Rectal smooth muscle tissue (tissue), 1 donor: ENCODE data around the gene FRS3.

Experiments used
- H3K27ac ChIP-seq: one replicate; pipeline ENCODE4 v1.7.0; 2013; ENCODE audit warnings: low read depth, low read length, inconsistent platforms
- H3K27me3 ChIP-seq: one replicate; pipeline ENCODE4 v1.7.0; 2013; ENCODE audit warnings: low read length; ENCODE audit not compliant: control insufficient read depth, insufficient read depth
- H3K36me3 ChIP-seq: one replicate; pipeline ENCODE4 v1.7.0; 2013; ENCODE audit warnings: low read length; ENCODE audit not compliant: control insufficient read depth, insufficient read depth
- H3K4me1 ChIP-seq: one replicate; pipeline ENCODE4 v1.7.0; 2013; ENCODE audit warnings: low read length; ENCODE audit not compliant: control insufficient read depth, insufficient read depth
- H3K4me3 ChIP-seq: one replicate; pipeline ENCODE4 v1.7.0; 2013; ENCODE audit warnings: low read length
- H3K9ac ChIP-seq: one replicate; pipeline ENCODE4 v1.7.0; 2013; ENCODE audit warnings: low read length

Gene FRS3

DNA sequence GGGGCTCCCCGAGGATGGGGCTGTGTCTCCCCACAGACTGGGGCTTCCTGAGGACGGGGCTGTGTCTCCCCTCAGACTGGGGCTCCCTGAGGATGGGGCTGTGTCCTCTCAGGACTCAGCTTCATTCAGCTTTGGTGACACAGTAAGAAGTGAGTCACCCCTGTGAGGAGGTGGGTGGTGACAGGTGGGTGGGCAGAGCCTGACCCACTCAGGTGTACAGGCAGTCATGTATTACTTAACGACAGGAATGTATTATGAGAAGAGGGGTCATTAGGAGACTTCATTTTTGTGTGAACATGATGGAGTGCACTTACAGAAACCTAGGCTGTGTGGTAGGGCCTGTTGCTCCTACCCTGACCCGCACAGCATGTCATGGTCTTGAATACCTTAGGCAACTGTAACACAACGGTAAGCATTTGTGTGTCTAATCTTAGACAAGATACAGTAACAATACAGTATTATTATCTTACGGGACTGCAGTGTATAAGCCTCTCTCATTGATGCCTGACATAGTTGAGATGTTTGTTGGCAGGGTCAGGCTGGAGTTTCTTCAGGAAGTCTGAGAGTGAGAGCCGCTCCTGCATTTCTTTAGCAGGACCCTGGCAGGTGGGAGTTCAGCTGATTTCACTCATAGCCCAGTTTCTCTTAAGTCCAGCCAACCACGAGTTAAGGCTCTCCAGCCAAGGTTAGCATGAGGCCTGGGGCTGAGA, 21.6 kb downstream of the FRS3 start:
- Histone ChIP-seq H3K36me3 (no peaks in the 10 kb centered on the region), H3K27ac (no peak overlapping the region), H3K27me3 (no peaks in the 10 kb centered on the region), H3K9ac (no peak overlapping the region), H3K4me1 (no peaks in the 10 kb centered on the region), H3K4me3 (no peak overlapping the region)

DNA sequence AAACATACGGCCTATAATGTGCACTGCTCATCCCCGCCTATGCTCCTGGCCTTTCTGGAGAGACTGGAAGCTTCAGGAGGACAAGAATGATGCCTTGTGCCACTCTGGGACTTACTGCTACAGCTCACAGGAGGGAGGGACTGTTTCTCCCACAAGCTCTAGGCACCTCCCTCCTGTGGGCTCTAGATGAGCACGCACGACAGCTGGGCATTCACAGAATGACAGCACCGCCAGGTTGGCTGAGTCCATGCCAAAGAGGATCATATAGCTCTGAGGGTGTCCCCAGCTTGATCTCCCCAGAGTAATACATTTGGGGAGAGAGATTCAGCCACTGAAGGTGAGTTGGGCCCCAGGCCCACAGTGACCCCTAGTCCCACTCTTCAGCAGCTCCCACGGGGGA, 22.4 kb downstream of the FRS3 start:
- Histone ChIP-seq H3K4me1 (no peaks in the 10 kb centered on the region), H3K27ac (no peak overlapping the region)

DNA sequence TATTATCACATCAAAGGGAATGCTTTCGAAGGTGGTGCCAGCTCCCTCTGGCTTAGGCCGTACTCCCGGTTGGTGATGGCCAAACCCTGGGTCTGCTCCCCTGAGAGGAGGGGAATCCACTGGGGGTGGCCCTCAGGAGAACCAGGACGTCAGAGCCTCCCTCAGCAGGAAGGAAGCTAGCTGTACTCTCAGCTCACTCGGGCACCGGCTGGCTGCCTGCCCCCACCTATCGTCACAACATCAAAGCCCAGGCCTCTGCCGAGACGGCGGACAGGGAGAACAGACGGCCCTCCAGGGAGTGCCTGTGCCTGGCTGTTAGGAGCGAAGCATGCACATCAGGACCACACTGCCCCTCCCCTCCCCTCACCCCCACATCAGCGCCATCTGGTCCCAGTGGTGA, 23.3 kb downstream of the FRS3 start:
- Histone ChIP-seq H3K27ac (no peak overlapping the region), H3K4me1 (no peaks in the 10 kb centered on the region), H3K4me3 (no peak overlapping the region), H3K9ac (no peak overlapping the region), H3K27me3 (no peaks in the 10 kb centered on the region), H3K36me3 (no peaks in the 10 kb centered on the region)

More for the DNA sequence above, 22.4 kb downstream of the FRS3 start:
- Histone ChIP-seq H3K27me3 (no peaks in the 10 kb centered on the region), H3K4me3 (no peak overlapping the region), H3K36me3 (no peaks in the 10 kb centered on the region), H3K9ac (no peak overlapping the region)

DNA sequence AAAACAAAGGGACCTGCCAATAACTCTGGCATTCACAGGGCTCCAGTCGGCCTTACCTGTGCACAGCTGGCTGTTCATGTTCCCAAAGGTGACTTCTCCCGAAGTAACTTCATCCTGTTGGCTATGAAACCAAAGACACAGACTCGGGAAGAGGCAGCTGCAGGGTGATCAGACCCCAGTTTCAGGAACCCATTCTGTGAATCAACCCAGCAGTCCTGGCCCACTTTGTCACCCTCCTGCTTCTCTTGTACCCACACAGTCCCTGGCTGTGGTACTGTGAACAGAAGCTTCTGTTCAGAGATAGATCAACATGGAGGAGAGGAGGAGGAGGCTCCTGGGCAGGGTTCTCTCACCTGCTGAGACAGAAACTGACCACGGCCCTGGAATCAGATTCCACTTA, 23.8 kb downstream of the FRS3 start:
- H3K27me3 ChIP-seq = no peaks in the 10 kb centered on the region
- H3K4me3 ChIP-seq = no peak overlapping the region
- no peaks in the 10 kb centered on the region for H3K36me3 ChIP-seq
- no peak overlapping the region for H3K9ac ChIP-seq
- no peaks in the 10 kb centered on the region for H3K4me1 ChIP-seq
- H3K27ac ChIP-seq = no peak overlapping the region

DNA sequence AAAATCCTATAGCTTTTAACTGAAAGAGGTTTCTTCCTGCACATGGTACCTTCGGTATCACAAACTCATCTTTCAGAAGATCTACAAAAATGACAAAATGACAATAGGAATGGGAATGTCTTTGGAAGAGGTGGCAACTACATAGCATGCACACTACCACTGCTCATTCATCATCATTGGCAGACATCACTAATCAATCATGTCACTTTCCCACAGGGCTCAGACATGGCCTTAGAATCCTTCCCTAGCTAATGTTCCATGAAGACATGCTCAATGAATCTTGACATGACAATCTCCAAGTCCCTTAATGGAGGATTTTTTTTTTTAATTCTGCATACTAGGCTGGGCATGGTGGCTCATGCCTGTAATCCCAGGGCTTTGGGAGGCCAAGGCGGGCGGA, 29.3 kb downstream of the FRS3 start:
- Histone ChIP-seq H3K9ac (no peak overlapping the region), H3K4me1 (no peaks in the 10 kb centered on the region), H3K4me3 (no peak overlapping the region), H3K27me3 (no peaks in the 10 kb centered on the region), H3K27ac (no peak overlapping the region), H3K36me3 (no peaks in the 10 kb centered on the region)

DNA sequence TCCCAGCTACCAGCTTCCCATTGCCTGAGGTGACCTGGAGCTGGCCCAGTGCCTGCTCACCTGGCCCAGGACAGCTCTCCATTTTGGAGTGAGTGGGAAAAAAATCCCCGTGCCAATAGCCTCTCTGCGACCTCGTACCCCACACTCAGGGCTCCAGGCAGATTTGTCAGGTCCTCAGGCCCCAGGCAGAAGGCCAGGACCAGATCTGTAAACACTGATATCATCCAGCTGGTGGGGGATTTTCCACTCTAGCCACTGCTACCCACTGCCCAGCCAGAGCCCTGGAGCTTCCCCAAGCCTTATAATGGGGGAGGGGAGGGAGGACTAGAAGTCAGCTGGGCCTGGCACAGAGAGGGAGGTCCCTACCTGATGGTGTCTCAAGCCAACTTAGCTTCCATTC, 31.2 kb downstream of the FRS3 start:
- Histone ChIP-seq H3K27ac (no peak overlapping the region), H3K4me3 (no peak overlapping the region), H3K9ac (no peak overlapping the region), H3K4me1 (no peaks in the 10 kb centered on the region), H3K36me3 (no peaks in the 10 kb centered on the region), H3K27me3 (no peaks in the 10 kb centered on the region)

DNA sequence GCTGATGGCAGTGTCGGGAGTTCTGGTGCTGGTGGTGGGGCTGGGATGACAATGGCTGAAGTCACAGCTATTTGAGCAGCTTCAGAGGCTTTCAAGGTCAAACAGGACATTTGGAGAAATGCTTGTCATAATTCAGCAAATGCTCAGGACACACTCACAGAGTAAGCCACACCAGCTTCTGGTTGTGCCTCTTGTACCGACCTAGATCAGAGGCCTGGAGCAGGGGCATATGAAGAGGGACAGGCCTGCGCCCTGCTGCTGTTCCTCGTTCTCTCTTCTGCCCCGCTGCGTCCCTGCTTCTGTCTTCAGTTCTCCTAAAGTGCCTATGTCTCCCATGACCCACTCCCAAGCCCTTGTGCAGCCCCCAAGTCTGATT, 31.6 kb downstream of the FRS3 start:
- no peak overlapping the region for H3K9ac ChIP-seq
- no peak overlapping the region for H3K27ac ChIP-seq
- no peaks in the 10 kb centered on the region for H3K27me3 ChIP-seq
- no peak overlapping the region for H3K4me3 ChIP-seq
- no peaks in the 10 kb centered on the region for H3K36me3 ChIP-seq
- no peaks in the 10 kb centered on the region for H3K4me1 ChIP-seq

DNA sequence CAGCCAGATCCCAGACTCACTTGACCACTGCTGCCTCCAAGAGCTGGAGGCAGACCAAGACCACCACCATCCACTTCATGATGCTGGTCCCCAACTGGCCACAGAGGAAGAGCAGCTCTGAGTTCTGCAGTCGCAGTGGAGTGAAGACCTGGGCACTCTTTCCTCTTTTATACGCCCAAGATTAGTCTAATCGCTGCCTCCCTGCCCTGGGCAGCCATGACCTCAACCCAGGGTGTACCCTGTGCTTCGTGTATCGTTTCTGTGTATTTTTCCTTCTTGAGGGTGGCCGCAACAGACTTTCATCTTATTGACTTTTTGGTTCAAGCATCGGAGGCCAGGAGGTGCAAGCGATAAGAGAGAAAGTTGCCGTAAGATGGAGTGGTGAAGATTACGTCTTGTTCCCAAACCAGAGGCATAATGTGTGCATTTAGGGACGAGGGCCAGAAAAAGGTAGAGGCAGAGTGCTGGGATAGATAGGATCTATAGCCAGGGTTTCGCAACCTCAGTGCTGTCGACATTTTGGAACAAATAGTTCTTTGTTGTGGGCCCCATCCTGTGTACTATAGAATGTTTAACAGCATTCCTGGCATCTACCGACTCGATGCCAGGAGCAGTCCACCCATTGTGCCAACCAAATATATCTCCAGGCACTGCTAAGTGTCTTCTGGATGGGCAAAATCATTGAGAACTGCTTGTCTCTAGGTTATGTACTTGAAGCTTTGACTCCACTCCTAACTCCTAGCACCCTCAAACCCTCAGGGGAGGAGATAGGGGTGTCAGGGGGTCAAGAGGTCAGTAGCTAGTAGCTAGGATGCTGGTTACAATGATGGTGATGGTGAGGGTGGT, 32.2 kb downstream of the FRS3 start, which contains the start of gene PGC:
TSS of gene PGC (minus strand) at position 142 of the 846 bp plus-strand sequence. CDS start at position 79, 63 bp downstream.
- H3K4me1 ChIP-seq = no peaks in the 10 kb centered on the region
- no peak within 1 kb of the TSS for H3K4me3 ChIP-seq
- no peaks in the 10 kb centered on the region for H3K27me3 ChIP-seq
- no peaks in the 10 kb centered on the region for H3K36me3 ChIP-seq
- H3K9ac ChIP-seq = no peak within 1 kb of the TSS
- no peak within 1 kb of the TSS for H3K27ac ChIP-seq

DNA sequence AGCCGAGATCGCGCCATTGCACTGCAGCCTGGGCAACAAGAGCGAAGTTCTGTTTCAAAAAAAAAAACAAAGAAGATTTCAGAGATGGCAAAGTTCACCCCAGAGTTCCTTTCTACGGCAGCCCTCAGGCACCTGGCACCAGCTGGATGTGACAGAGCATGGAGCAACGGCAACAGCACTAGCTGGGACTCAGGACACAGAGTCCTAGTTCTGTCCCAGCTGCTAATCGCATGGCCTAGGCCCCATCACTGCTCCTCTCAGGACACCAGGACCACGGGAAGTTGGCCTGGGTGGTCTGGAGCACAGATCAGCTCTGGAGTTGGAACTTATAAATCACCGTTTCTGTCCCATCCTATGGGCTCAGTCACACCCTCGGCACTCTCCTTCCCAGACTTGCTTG, 33.6 kb downstream of the FRS3 start:
- Histone ChIP-seq H3K36me3 (no peaks in the 10 kb centered on the region), H3K4me3 (no peak overlapping the region), H3K27me3 (no peaks in the 10 kb centered on the region), H3K27ac (no peak overlapping the region), H3K4me1 (no peaks in the 10 kb centered on the region), H3K9ac (no peak overlapping the region)

DNA sequence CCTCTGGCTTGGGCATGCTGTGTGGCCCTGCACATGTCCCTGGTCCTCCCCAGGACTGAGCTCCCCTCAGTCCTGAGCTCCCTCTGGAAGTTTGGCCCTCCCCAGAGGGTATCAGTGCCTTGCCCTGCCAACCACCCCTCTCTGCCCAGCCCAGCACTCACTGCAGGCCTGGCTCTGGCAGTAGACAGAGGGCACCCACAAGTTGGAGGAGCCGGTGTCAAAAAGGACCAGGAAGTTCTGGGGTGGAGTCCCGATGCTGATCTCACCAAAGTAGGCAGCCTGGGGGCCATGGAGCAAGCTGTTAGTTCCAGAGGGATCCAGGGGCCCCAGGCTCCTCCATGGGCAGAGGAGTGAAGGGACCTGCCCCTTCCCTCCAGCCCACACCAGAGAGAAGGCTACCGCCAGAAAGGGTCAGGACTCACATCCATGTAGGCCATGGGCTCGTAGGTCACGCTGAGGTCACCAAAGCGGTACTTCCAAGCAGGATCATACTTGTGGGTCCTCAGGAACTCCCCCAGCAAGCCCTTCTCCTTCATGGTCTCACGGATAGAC, 35.4 kb downstream of the FRS3 start:
- Histone ChIP-seq H3K4me1 (no peaks in the 10 kb centered on the region), H3K27ac (no peak overlapping the region), H3K4me3 (no peak overlapping the region), H3K36me3 (no peaks in the 10 kb centered on the region), H3K27me3 (no peaks in the 10 kb centered on the region), H3K9ac (no peak overlapping the region)

DNA sequence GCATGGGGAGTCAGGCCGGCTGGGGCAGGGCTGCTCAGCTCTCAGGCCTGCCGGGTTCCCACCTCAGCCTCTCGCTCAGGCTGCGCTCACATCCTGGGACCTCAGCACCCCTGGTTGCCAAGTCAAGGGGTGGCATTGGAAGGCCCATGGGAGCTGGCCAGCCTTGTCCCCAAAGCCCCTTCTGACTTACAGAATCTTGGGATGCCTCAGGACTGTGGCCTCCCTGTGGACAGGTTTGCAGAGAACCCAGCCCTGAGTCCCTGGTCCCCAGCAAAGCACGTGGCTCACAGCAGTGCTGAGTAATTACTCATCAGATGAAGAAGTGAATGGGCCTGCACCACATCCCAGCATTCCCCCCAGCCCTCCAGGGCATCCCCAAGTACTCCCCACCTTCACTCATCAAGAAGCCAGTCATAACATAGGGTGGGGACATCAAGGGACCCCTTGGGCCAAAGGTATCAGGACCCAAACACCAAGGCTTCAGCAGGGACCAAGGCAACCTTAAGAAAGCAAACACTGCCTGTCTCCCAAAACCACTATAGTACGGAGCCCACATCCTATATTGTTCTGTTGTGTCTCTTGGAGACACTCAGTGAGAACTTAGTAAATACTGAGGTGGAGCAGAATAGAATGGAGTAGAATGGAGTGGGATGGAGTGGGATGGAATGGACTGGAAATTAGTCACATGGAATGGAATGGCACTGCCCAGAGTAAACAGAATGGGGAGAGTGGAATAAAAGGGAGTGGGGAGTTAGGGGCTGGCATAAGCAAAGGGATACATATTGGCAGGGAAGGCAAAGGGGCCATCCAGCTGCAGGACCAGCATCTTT, 36.1 kb downstream of the FRS3 start:
- no peak overlapping the region for H3K4me3 ChIP-seq

More for the DNA sequence above, 36.1 kb downstream of the FRS3 start:
- no peaks in the 10 kb centered on the region for H3K36me3 ChIP-seq
- no peak overlapping the region for H3K9ac ChIP-seq
- H3K4me1 ChIP-seq = no peaks in the 10 kb centered on the region
- H3K27ac ChIP-seq = no peak overlapping the region
- H3K27me3 ChIP-seq = no peaks in the 10 kb centered on the region
